Activated CD8-positive, alpha-beta memory T cell treated with anti-CD3 and anti-CD28 coated beads, Interleukin-2, amount 50 U/mL, for 24 hours (primary cell): ENCODE results near the gene ZNF407.

Experiments
- DNase-seq: peaks from one replicate; pipeline ENCODE4 v3.0.0-alpha.2; 2020; ENCODE audit errors: extremely low read depth

Gene ZNF407

DNA sequence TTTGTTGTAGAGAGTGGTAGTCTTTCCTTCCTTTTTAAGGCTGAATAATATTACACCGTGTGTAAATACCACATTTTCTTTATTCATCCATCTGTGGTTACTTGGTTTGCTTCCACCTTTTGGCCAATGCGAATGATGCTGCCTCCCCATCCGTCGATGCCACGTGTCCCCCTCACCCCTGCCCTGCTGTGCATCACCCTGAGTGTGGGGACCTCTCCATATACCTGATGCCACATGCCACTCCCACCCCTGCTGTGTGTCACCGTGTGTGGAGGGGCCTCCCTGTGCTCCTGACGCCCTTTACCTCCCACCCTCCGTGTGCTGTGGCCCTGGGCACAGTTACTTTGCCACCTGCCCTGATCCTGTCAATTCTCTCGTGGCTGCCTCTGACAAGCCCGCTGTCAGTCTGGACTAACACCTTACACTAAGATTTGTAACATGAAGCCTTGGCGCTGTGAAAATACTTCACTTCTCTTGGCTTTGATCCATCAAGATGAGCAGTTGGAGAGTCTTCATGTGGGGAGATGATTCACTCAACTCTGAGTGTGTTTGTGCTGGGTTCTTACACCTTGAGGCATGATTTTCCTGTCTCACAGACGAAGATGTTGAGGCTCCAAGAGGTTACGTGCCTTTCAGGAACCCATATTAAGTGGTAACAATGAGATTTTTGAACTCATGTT is 234.0 kb downstream of the ZNF407 start:
- no peak for DNase-seq

GRCh38 chr18:74832381-74832780 is 234.7 kb downstream of the ZNF407 start:
- DNase-seq: no peak

- DNase-seq: no peak
Observed at GRCh38 chr18:74832999-74833398, 235.3 kb downstream of the ZNF407 start.

GRCh38 chr18:74834424-74835309 is 237.0 kb downstream of the ZNF407 start:
- DNase-seq: no peak

DNA sequence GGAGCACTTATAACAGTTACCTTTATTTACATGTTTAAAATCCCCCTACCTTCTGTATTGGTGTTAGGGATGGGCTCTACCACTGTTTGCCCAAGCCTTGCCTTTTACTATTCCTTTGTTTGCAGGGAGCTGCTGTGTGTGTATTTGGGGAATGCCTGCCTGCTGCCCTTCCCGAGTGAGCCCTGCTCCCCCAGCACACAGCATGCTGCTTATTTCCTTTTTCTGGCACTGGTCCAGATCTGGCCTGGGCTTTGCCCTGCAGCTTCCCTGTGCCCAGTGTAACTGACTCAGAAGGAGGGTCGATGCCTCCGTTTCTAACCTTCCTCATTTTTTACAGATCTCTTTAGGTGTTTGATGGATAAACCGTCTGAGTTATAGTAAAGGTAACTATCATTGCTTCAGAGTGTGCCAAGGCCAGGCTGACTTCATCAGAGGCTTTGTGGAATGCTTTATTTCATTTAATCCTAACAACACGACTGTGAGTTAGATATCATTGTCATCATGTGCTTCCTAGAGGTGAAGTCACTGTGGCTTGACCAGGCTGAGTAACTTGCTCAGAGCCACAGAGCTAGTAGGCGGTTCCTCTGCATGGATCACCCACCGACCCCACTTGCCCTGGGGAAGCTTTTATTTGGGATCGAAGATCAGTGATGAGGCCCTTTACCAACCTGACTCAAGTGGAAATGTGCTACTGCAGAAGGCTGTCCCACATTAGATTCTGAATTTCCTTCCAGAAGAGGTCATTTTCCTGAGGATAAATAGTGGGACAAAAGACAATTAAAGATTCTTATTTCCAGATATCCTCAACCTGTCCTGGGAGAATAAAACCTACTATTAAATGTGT is 238.8 kb downstream of the ZNF407 start:
- no peak for DNase-seq

DNA sequence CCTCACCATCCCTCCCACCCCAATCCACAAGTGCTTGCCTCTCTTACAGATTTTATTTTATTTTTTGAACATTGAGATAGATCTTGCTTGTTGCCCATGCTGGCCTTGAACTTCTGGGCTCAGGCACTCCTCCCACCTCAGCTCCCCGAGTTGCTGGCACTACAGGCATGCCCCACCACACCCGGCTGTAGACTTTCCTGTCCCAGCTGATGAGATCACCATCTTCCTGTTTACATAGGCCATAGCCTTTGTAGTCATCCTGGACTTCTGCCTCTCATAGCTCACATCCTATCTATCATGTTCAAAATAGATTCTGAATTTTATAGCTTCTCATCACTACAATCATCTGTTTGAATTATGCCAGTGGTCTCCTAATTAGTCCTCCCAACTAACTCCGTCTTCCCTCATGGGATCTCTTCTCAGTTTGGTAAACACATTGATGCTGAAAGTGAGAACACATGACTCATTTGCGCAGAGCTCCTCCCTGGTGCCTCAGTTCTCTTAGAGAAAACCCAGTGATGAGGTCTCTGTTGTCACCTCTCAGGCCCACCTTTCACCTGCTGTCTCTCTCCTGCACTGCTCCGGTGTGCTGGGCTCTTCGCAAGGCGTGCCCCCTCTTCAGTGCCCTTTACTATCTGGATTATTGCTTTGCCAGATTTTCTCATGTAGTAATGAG is 243.0 kb downstream of the ZNF407 start:
- DNase-seq: no peak

DNA sequence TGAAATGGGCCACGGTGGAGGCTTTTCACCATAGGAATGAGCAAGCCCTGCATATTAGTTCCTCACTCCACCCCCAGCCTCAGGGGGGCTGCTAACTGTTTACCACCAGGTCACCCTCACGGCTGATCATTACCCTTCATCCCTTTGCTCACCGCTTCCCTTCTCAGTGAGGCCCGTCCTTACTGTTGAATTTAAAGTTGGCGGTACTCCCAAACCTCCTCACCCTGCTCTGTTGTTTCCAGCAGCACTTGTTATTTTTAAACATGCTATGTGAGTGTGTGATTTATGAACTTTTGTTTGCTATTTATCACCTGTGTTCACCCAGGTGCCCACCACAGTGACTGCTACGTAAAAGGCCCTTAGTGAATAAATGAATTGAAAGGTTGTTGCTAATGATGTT is 243.6 kb downstream of the ZNF407 start:
- DNase-seq: no peak

- DNase-seq: no peak
Observed at GRCh38 chr18:74849301-74849700, 251.6 kb downstream of the ZNF407 start.

DNA sequence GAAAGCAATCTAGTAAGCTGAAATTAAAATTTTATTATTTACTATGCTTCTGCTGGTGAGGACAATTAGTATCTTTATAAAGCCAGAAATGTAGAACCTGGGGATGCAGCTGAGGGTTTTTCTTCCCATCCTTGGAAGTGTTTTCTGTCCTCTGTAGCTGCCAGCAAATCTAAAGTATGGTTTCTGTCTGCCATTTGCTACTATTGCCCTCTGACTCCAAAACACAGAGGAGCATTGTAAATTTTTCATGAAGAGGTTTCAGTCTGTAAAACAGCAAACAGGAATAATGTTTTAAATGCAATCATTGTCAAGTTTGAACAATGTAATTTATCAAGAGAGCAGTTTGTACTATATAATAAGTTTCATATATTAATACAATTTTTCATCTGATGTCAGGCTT is 258.8 kb downstream of the ZNF407 start:
- DNase-seq: no peak

DNA sequence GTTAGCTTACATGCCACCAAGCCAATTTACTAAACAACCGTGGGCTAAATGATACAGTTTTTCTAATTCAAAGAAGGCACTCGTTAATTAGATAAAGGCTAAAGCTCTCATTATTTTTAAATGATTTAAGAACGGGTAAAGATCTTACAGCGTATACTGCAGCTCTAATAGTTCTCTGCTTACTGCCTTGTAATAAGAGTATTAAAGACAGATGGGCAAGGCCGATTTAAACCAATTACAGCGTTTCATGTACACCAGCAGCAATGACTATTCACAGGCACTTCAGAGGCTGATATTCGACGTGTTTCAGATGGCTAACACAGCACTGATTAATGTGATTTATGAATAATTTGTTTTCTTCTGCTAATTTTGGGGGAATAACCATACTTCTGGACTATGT is 259.3 kb downstream of the ZNF407 start:
- no peak for DNase-seq

DNA sequence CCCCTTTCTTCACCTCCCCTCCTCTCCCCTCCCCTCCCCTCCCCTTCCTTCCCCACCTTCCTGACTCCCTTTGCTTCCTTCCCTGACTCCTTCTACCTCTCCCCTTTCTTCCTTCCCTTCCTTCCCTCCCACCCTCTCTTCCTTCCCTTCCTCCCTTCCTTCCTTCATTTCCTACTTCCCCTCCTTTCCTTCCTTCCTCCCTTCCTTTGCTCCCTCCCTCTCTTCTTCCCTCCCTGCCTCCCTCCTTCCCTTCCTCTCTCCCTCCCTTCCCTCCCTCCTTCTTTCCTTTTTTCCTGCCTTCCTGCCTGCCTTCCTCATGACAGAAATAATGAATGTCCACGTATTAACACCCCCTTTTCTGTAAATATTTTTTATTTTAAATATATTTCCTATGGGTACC is 260.2 kb downstream of the ZNF407 start:
- DNase-seq: no peak

- no peak for DNase-seq
Observed at GRCh38 chr18:74861154-74861553, 263.5 kb downstream of the ZNF407 start.

GRCh38 chr18:74862094-74862493 is 264.4 kb downstream of the ZNF407 start:
- DNase-seq: no peak

DNA sequence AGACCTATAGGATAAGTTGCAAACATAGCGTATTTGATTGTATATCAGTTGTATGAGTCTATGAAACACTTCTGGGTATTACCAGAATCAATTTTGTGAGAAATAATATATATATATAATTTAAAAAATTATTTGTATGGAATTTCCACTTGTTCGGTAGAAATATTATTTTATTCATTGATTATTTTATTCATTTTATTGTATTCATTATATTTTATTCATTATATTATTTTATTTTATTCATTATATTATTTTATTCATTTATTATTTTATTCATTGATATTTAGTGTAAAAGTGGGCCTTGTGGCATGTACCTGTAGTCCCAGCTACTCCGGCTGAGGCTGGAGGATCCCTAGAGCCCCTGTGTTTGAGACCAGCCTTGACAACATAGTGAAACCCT is 268.9 kb downstream of the ZNF407 start:
- no peak for DNase-seq

- DNase-seq: no peak
Observed at GRCh38 chr18:74868461-74868860, 270.8 kb downstream of the ZNF407 start.

DNA sequence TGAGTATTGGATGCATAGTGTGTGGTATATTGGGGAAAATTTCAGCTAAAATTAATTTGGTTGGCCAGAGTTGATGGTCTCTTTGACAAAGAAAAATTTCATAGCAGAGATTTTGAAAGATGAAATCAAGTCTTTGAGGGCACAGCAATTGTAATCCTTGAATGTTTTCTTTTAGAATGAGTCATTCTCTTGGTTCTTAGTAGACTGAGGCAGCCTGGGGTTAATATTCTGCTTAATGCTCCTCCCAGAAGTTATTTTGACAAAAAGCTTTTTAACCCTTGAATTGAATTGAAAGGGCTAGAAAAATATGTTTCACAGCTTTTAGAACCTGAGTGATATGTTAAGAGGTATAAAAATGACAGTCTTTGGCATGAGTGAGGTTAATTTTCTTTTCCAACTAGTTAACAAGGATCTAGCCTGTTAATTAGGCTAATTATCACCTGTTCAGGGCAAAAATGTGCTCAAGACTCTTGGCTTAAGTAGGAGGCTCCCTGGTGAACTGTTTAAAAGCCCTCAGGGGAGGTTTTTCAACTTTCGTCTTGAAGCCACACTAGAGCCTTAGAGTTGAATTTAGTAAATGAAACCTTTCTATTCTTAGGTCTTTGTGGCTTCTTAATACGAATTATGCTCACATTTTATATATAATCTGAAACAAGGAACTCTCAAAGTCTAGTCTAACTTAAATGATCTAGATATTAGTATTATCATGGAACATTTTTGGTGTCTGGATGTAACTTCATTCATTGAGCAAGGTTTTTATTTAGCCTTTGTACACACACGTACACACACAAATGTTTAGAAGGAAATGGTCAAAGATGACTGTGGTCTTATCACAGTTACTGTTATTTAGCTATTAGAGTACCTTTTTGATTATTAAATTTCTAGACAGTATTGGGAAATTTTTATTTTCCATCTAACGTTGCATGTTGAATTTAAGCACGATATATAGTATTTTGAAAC is 272.5 kb downstream of the ZNF407 start:
- DNase-seq: no peak

DNA sequence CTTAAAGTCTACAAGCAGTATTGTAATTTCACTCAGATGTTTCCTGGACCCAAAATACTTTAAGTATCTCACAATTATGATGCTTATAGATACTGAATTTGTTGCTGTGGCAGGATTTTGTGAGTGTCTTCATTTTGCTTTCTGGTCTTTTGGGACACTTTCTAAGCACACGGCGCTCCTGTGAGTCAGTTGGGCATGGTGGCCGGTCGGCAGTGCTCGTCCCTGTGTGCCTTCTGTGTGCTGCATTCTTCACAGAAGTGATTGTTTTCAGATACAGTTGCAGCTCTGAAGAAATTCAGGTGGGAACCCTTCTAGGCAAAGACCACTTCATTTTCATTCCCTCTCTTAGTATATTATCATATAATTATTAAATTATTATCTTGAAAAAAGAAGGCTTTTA is 273.3 kb downstream of the ZNF407 start:
- no peak for DNase-seq

DNA sequence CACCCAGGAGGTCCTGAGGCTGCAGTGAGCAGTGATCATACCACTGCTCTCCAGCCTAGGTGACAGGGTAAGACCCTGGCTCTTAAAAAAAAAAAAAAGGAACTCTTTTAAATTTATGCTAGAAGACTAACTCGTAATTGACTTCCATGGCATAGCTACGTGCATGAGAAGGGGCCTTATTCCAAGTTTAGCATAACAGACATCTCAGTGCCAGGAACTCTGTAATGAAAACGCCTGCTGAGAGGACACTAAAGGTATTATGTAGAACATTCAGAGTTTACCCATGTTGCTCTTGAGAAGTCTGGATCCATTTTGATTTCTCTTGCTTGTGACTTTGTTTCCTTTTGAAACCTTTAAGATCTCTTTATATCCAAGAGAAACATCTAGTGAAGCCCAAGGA is 276.0 kb downstream of the ZNF407 start:
- DNase-seq: no peak

- DNase-seq: no peak
Observed at GRCh38 chr18:74874351-74874750, 276.7 kb downstream of the ZNF407 start.

DNA sequence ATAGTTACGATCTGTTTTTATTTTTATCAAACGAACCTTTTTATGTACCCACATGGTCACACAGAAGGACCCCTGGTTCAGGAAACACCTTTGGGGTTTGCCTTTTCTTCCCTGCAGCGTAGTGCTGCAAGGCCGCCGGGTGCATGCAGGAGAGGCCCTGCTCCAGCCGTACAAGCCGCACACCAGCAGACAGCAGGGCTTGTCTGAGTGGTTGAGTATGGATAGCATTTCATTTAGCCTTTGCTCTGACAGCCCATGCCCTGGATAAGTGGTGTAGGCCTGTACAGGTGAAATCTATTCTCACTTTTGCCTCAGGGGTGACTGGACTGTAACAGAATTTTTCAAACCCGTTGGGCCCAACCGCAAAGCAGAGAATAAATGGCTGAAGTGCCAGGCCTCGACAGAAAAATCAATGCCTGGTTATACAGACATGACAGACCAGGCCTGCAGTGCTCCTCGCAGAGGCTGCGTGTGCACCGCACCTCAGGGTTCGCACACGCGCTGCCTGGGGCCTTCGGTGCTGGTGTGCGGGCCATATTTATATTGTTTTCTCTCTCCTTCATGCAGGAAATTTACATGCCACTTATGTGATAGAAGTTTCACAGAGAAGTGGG is 279.1 kb downstream of the ZNF407 start:
- DNase-seq: no peak
